Raji (cell line): ENCODE results near the gene PRR13.

ENCODE experiments used
- POLR2A ChIP-seq: IDR thresholded peaks from 2 replicates; pipeline ENCODE4 v1.6.1; 2011; ENCODE audit warnings: low read depth, low read length, control low read depth; ENCODE audit not compliant: insufficient read depth

Gene PRR13

DNA sequence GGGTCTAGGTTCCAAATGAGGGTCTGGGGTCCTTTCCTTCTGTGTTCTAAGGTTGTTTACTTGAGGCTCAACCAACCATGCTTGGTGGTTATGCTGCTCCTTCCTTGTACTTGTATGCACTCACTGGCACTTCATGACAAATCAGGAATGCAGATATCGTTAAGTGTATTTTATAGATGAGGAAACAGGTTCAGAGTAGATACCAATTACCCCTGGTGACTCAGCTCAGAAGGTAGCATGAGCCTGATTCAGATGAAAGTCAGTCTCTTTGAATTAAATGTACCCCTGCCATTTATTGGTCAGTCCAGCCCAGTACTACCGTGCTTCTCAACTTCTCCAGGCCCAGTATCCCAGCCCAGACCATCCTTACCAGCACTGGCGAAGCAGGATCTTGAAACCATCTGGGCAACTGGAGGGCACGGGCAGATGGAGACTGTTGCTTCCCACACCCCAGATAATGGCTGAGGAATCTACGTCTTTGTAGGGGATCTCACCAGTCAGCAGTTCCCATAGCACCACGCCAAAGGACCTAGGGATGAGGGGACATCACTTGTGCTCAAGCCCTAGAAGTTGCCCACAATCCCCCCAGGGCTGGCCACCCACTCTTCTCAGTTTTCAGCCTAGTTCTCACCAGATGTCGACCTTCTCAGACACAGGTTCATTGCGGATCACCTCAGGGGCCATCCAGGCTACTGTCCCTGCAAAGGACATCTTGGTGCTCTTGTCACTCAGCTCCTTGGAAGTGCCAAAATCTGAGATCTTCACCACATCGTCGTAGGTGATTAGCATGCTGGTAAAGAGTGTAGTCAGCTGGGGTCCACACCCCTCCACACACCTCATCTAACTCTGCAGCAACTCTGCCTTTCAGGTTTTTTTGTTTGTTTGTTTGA lies 43.4 kb downstream of the PRR13 start:
- no peak for TF ChIP-seq POLR2A

- no peak for TF ChIP-seq POLR2A
These were observed 44.6 kb downstream of the PRR13 start for GRCh38 chr12:53485955-53486735.

DNA sequence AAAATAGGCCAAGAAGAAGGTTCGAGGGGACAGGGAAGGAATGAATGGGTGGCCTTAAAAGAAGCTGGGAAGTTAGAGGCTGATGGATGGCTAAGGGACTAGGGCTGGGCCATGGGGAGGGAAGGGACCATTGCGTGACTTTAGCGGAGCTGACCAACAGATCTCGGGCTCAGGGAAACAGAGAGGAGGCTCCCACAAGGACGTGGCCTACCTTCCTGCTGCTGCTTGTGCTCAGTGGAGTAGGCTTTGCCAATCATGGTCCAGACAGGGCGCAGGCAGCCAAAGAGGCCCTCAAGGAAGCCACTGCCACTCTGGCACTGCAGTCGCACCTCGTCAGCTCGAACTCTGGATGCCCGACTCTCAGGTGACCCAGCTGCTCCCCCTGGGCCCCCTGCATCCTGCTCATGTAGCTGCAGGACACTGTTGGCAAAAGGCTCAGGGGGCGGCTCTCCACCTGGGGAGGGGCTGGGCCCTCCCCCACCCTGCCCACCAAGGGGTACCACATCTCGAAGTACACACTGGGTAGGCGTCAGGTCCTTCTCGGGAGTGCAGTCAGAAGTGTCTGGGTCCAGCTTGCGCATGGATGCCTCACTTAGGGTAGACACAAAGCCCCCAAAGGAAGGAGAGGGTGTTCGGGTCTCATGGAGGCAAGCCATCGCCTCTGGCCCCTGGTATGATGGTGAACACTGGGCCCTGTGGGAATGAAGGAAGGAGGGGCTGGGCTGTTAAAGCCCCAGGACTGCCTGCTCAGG lies 45.4 kb downstream of the PRR13 start:
- no peak for TF ChIP-seq POLR2A

GRCh38 chr12:53489242-53489864 lies 47.8 kb downstream of the PRR13 start:
- no peak for TF ChIP-seq POLR2A

- TF ChIP-seq POLR2A, result no peak
These were observed 50.7 kb downstream of the PRR13 start for GRCh38 chr12:53492188-53492587.

DNA sequence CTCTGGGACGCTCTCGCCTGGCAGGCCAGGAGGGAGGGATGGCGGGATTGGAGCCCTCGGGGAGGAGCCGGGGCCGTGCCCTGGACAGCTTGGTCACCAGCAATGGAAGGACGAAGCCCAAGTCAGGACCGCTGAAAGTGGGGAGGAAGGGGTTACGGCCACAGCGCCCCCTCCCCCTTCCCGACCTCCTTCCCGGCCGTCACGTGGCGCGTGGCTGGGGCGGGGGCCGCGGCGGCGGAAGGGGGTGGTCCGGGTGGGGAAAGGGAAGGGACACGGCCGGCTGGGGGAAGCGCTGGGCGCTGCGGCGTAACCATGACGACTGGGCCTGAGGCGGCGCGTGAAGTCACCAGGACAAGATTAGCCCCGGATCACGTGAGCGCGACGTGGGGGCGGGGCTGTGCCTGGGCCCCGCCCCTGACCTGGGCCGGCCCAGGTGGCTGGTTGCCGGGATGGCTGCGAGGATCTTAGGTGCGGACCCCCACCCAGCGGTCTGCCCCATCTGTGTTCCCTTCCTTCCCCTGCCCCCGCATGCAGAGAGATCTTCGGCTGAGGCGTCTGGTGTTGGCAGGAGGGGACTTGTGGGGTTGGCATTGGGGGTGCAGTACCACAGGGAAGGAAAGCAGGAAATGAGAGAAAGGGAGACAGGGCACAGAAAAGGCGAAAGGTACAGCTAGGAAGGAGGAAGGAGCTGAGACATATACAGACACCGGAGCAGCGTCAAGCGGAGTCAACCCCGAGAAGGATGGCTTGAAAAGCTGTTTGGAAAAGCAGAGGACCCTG lies 51.5 kb downstream of the PRR13 start:
- peak; percentile 93 for TF ChIP-seq POLR2A

DNA sequence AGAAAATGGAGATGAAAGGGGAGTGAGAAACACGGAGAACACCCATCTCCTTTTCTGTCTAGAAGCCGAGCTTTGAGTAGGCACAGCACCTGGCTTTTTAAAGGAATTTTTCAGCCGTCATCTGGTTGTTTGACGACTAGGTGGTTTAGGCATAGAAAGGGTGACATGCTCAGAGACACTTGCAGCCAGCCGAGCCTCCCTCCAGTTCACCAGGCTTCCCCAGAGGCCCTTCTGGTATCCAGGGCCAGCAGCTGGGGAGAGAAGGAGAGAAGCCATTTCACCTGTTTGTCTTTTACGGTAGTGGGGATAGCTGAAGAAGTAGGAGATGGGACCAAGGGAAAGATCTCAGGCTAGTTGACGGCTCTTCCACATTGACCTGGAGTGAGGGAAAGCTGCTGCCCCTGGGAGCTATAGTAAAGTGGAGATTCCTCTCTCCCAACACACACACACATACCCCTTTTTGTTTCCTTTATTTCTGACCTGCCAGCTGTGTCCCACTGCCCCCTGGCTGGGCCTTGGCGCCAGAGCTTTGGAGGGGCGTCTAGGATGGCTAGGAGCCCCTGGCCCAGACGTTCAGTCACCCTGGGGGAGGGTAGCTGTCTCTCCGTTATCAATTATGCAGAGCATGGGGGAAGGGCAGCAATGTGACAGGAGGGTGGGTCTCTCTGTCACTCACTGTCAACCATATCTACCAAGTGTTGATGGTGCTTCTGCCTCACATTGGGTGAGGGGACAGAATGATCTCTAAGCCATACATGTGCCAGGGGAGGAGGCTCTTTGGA lies 52.3 kb downstream of the PRR13 start:
- TF ChIP-seq POLR2A, result 0 out of 2 replicates have a peak, but pooled peaks have one; percentile 10
